ENCODE results near the gene ZSWIM2.
"Not testable (repeated sequence)": the region's sequence is repeated elsewhere in the genome, so short reads cannot be mapped to it uniquely, and the experiment has no call there.

Gene ZSWIM2

GRCh38 chr2:186848873-186849578, at the start of gene ZSWIM2:
TSS of gene ZSWIM2 (minus strand) at chr2:186849170. CDS start at chr2:186849130, 40 bp downstream.
- DNase-seq, result peak; percentile 51 to 76 (median 76)

- DNase-seq, result not testable (repeated sequence)
These were observed 47.2 kb upstream of the ZSWIM2 start for GRCh38 chr2:186896220-186896619.

- no peak for DNase-seq
These were observed 46.5 kb upstream of the ZSWIM2 start for GRCh38 chr2:186895451-186895850.

- DNase-seq, result no peak
These were observed 45.5 kb upstream of the ZSWIM2 start for GRCh38 chr2:186894478-186894877.

- DNase-seq, result no peak
These were observed 43.9 kb upstream of the ZSWIM2 start for GRCh38 chr2:186892821-186893220.

- DNase-seq, result no peak
These were observed 42.2 kb upstream of the ZSWIM2 start for GRCh38 chr2:186891185-186891621.

- DNase-seq, result no peak
These were observed 40.3 kb upstream of the ZSWIM2 start for GRCh38 chr2:186889101-186889879.

GRCh38 chr2:186887107-186888090, 38.4 kb upstream of the ZSWIM2 start:
- no peak for DNase-seq

GRCh38 chr2:186884587-186884986, 35.6 kb upstream of the ZSWIM2 start:
- no peak for DNase-seq

- no peak for DNase-seq
These were observed 34.7 kb upstream of the ZSWIM2 start for GRCh38 chr2:186883666-186884065.

GRCh38 chr2:186882511-186883071, 33.6 kb upstream of the ZSWIM2 start:
- DNase-seq, result no peak

- no peak for DNase-seq
These were observed 32.7 kb upstream of the ZSWIM2 start for GRCh38 chr2:186881660-186882059.

- DNase-seq, result no peak
These were observed 30.3 kb upstream of the ZSWIM2 start for GRCh38 chr2:186879312-186879711.

GRCh38 chr2:186874713-186875112, 25.7 kb upstream of the ZSWIM2 start:
- no peak for DNase-seq

GRCh38 chr2:186871881-186872280, 22.9 kb upstream of the ZSWIM2 start:
- DNase-seq, result no peak

GRCh38 chr2:186868344-186868743, 19.4 kb upstream of the ZSWIM2 start:
- no peak for DNase-seq

- peak; percentile 46 to 69 (median 52) for DNase-seq
These were observed 14.1 kb upstream of the ZSWIM2 start for GRCh38 chr2:186862869-186863709.

GRCh38 chr2:186855216-186855615, 6.2 kb upstream of the ZSWIM2 start:
- no peak for DNase-seq

GRCh38 chr2:186853951-186854350, 5.0 kb upstream of the ZSWIM2 start:
- DNase-seq, result peak; percentile 18 to 43 (median 30)

GRCh38 chr2:186852508-186852907, 3.5 kb upstream of the ZSWIM2 start:
- DNase-seq, result no peak

- DNase-seq, result no peak
These were observed 6.6 kb downstream of the ZSWIM2 start for GRCh38 chr2:186842373-186842772.

- DNase-seq, result no peak
These were observed 7.0 kb downstream of the ZSWIM2 start for GRCh38 chr2:186841940-186842339.

All from suppressor macrophage treated with lipopolysaccharide for 1 hour (primary cell).